ENCODE results near the gene APBB1IP.
"Not testable (repeated sequence)": the region's sequence is repeated elsewhere in the genome, so short reads cannot be mapped to it uniquely, and the experiment has no call there.

The APBB1IP gene

DNA sequence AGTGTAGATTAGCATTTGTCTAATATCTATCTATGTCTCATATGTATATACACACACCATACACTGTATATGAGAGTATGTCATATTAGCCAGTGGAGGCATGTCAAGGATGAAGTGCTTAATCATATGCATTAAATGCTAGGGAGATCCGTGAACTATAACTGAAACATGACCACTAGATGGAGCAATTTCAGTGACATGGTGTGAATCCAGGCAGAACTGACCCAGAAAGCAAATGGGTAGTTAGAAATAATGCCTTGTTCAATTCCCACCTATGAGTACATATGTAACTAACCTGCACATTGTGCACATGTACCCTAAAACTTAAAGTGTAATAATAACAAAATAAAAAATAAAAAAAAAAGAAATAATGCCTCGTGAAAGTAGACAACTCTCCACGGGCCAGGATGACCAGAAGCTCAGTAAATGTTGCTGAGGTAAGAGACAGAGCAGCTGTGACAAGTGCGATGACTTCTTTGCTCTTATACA is 168.3 kb downstream of the APBB1IP start:
- in situ Hi-C loops (cut with MboI; ENCODE audit: low sequenced_read_pairs): not testable (repeated sequence)

- in situ Hi-C loops (cut with MboI; ENCODE audit: low sequenced_read_pairs): no loop called here
Observed at GRCh38 chr10:26612151-26612915, 174.2 kb downstream of the APBB1IP start.
